Esophagus muscularis mucosa (tissue), 3 donors: Measurements from ENCODE around the gene WNT7A.

ENCODE experiments used
- CTCF ChIP-seq, 3 experiments: fragments of 200-600 bp in 2 of 3; fragments of 450-650 bp in 1 of 3; sonication (generic) in 2 of 3; IDR thresholded peaks; one replicate each; pipeline ENCODE4 v1.5.1; 2017 to 2019; ENCODE audit warnings: antibody characterized with exemption in 3 of 3, mild to moderate bottlenecking in 2 of 3, moderate library complexity in 1 of 3
- POLR2A ChIP-seq: fragments of 450-650 bp; IDR thresholded peaks from one replicate; pipeline ENCODE4 v1.6.1; 2017; ENCODE audit warnings: antibody characterized with exemption, moderate library complexity, mild to moderate bottlenecking, low read depth
- POLR2AphosphoS5 ChIP-seq, 2 donors: sonication (generic); formaldehyde crosslinking; IDR thresholded peaks; one replicate each; pipeline ENCODE4 v1.6.1; 2017; ENCODE audit warnings: antibody characterized with exemption in 2 of 2

- TF ChIP-seq CTCF (IDR thresholded peaks at IDR 0.05) (no peak), POLR2AphosphoS5 (IDR thresholded peaks at IDR 0.05) (no peak), POLR2A (no peak)
Observed at GRCh38 chr3:13880811-13881156, 913 bp upstream of the WNT7A start.
